ENCODE measurements around the gene LZTS2. TPM values are rescaled to one million over a fixed set of nuclear protein-coding genes. Genes with fewer than 3 reads are reported as not detected.

LZTS2 gene
- total RNA-seq, 1 experiment from 2014 or later = 93.0 TPM

DNA sequence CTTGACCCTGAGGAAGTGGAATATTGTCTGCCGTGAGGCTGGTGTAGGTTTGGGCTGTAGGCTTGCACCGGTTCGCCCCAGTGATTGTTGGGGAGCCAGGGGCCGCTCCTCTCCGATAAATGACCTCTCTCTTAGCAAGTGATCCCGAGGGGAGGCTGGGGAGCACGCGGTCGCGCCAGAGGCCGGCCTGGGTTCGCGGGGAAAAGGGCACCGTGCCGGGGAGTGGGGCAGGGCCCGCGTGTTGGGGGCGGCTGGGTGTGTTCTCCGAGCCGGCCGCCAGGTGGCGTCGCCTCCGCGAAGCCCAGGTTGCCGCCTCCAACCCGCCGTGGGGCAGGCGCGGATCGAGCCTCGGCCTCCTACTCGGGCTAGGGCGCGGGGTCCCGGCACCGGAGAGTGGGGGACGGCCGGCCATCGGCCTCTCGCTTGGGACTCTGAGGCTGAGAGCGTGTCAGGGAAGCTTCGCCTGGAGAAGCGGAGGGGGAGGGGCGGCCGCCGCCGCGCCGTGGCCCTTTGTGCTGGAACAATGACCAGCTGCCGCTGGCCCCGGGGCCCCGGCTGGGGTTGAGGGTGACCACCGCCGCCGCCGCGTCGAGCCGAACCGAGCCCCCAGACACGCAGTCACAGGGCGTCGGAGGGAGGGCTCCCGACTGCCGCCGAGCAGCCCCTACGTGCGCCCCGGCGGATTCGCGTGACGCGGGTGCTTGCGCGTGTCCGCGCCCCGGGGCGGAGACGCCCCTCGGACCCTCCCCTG lies 442 bp upstream of the LZTS2 start:
- Histone ChIP-seq H3K4me1 (ENCODE audit: control insufficient read depth in 1 of 2, insufficient read depth in 2 of 2, low read length in 2 of 2) (peaks cover 21 to 55% of the 10 kb centered on the region in 2 experiments), H2AFZ (ENCODE audit: low read depth, low read length, poor library complexity, severe bottlenecking) (no peak overlapping the region), H3K9ac (ENCODE audit: low read length) (peak overlapping the region; percentile 94), H3K27me3 (ENCODE audit: insufficient read depth, low read length) (no peaks in the 10 kb centered on the region), H3K4me3 (replicated peaks in 1 of 2; ENCODE audit: low read depth in 1 of 2, low read length in 2 of 2) (peak overlapping the region; percentile 88 to 92), H4K20me1 (ENCODE audit: insufficient read depth) (no peaks in the 10 kb centered on the region), H3K9me2 (ENCODE audit: insufficient read depth) (no peaks in the 10 kb centered on the region), H3K79me2 (ENCODE audit: insufficient read depth, low read length) (peaks cover 48% of the 10 kb centered on the region), H3K4me2 (ENCODE audit: low read length) (peak overlapping the region; percentile 98), H3K36me3 (ENCODE audit: control insufficient read depth in 1 of 2, insufficient read depth in 2 of 2, low read length in 2 of 2) (peaks cover 7 to 16% of the 10 kb centered on the region in 2 experiments; a peak in 2 of 4 replicates), H3K9me3 (ENCODE audit: control insufficient read depth in 1 of 2, insufficient read depth in 1 of 2, low read depth in 1 of 2, low read length in 2 of 2) (no peaks in the 10 kb centered on the region), H3K27ac (ENCODE audit: low read depth, low read length) (peak overlapping the region; percentile 87)
- ATAC-seq = peak; percentile 51
- ChIA-PET CTCF (interaction anchor here (0.6 to 8.3 kb wide), 9 partner anchors 10 to 119 kb away, joined by 3 to 118 read pairs (median 12); partner anchors contain the start of genes PDZD7 and SFXN3), POLR2A (interaction anchor here (0.9 to 1.0 kb wide), 3 partner anchors 11 to 32 kb away, joined by 5 to 6 read pairs (median 5); partner anchors contain the start of genes PDZD7 and SFXN3), RAD21 (ENCODE audit: low non-redundant PET in 1 of 2, low total read pairs in 2 of 2, uncharacterized antibody in 2 of 2, unreplicated experiment in 2 of 2) (interaction anchor here in 1 of 2 experiments (0.9 to 2.4 kb wide), 2 partner anchors 15 kb away, joined by 5 to 10 read pairs; no protein-coding TSS in a partner anchor)
- intact Hi-C loops (cut with micrococcal nuclease) = no loop called here
- no TSS peak for BruUV-seq (replicated peaks)
- no peak for DNase-seq (ENCODE audit: low read depth, low spot score)
- TF ChIP-seq SP1 (IDR thresholded peaks at IDR 0.05; ENCODE audit: low read depth) (no peak), POLR2AphosphoS5 (IDR thresholded peaks at IDR 0.05; ENCODE audit: low read depth, low read length) (peak; percentile 87), ZNF274 (IDR thresholded peaks at IDR 0.05; ENCODE audit: low read depth, low read length) (no peak), MAX (IDR thresholded peaks at IDR 0.05) (no peak), ZFX (IDR thresholded peaks at IDR 0.05) (peak; percentile 70), CTCF (IDR thresholded peaks at IDR 0.05 in 2 of 3, conservative IDR thresholded peaks at IDR 0.05 in 1 of 3; ENCODE audit: borderline replicate concordance in 1 of 3, insufficient read depth in 1 of 3, low read depth in 2 of 3, low read length in 2 of 3) (peak in 2 of 3 experiments; percentile 93 to 96; a peak in 4 of 6 replicates), YY1 (IDR thresholded peaks at IDR 0.05; ENCODE audit: extremely low read depth, insufficient replicate concordance, low read depth, low read length) (no peak)
